Psoas muscle (tissue), 8 donors: Measurements from ENCODE around the gene PUS7. TPM values are rescaled to one million over a fixed set of nuclear protein-coding genes. Genes with fewer than 3 reads are reported as not detected.
"Not testable (repeated sequence)": the region's sequence is repeated elsewhere in the genome, so short reads cannot be mapped to it uniquely, and the experiment has no call there.

Source experiments
- ATAC-seq, 4 donors: fragments of 200-7000 bp; cut with Tn5 transposase; one replicate each; pipeline ENCODE4 v1.9.1; 2020; ENCODE audit warnings: moderate library complexity in 3 of 4, mild to moderate bottlenecking in 2 of 4
- DNase-seq, 2 donors: peaks; one replicate each; pipeline ENCODE4 v3.0.0-alpha.2; 2020
- H3K27ac ChIP-seq: fragments of 200-600 bp; one replicate; pipeline ENCODE4 v1.8.0; 2022
- H3K27me3 ChIP-seq, 3 donors: fragments of 200-600 bp in 1 of 3; one replicate each; pipeline versions ENCODE4 v1.6.1 to v1.8.0; 2013 to 2022; ENCODE audit warnings: low read length in 2 of 3, mild to moderate bottlenecking in 2 of 3, moderate library complexity in 1 of 3; ENCODE audit not compliant: insufficient read depth in 3 of 3
- H3K36me3 ChIP-seq, 2 donors: fragments of 200-600 bp in 1 of 2; one replicate each; pipeline versions ENCODE4 v1.6.1 to v1.8.0; 2013 to 2022; ENCODE audit warnings: low read depth in 1 of 2, mild to moderate bottlenecking in 1 of 2, moderate library complexity in 1 of 2; ENCODE audit not compliant: insufficient read depth in 1 of 2
- H3K4me1 ChIP-seq: fragments of 200-600 bp; one replicate; pipeline ENCODE4 v1.8.0; 2022
- H3K4me3 ChIP-seq: fragments of 200-600 bp; one replicate; pipeline ENCODE4 v1.8.0; 2022; ENCODE audit warnings: mild to moderate bottlenecking
- H3K9me3 ChIP-seq: fragments of 200-600 bp; one replicate; pipeline ENCODE4 v1.8.0; 2022
- WGBS, 3 donors: extraction: QIAGEN DNeasy Blood & Tissue Kit; methylation state at CpG; one replicate each; pipeline versions ENCODE4 v1.1.6 to v1.1.7; 2013; 5-methylcytosine and 5-hydroxymethylcytosine counted together
- intact Hi-C, 2 donors: fragments of 100-400 bp; cut with DNase I; formaldehyde crosslinking; loops; one replicate each; pipeline versions ENCODE4 v1.11.0 to v1.14.2; 2022
- polyA plus RNA-seq, 3 donors: library from polyadenylated mRNA; stranded (reverse); fragments of 200-250 nt; gene quantifications; one replicate each; pipeline ENCODE4 v1.2.3, GENCODE V29; 2013
- total RNA-seq, 4 donors: library from RNA; stranded (reverse); fragmentation: NEBNext Ultra II Directional in 2 of 4; extraction: Animal tissue kit (Norgen Biotek cat#: 25700) in 2 of 4; gene quantifications; one replicate each; pipeline versions ENCODE4 v1.2.1 to v1.2.4, GENCODE V29; 2021 to 2023
- TF ChIP-seq, protein P1 (sequence below): fragments of 200-600 bp; IDR thresholded peaks from one replicate; pipeline ENCODE4 v1.8.0; 2022; ENCODE audit warnings: antibody characterized with exemption
- donor health status: healthy with polysubstance abuse.
- donor health status: DM: no; HTN: no; CAD: no; lungs with moderate emphysema.
- donor health status: Bipolar disorder and iron deficiency.
- donor health status: healthy.
- donor health status: DM: yes; HTN: yes; CAD: no.
- donor health status: DM: no; HTN: no; CAD: no.
- donor health status: DM: no; HTN: no; CAD: no.
- donor health status: DM: yes; HTN: yes; CAD: no.

PUS7 gene
- total and polyA plus RNA-seq, 7 donors, result 5.7 to 19.7 (median 11.9) TPM

DNA sequence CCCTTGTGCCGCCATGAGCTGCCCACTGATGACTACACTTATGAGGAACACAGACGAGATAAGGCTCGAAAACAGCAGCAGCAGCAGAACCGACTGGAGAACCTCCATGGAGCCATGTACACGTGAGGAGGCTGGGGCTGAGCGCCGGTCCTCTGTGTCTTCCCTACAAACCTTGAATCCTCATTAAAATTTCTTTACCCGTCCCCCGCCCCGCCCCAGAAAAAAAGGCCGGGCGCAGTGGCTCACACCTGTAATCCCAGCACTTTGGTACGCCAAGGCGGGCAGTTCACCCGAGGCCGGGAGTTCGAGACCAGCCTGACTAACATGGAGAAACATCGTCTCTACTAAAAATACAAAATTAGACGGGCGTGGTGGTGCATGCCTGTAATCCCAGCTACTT is 8.5 kb upstream of the PUS7 start:
- no peak for DNase-seq
- Histone ChIP-seq H3K4me1 (peaks cover 10% of the 10 kb centered on the region), H3K4me3 (no peak overlapping the region), H3K9me3 (no peaks in the 10 kb centered on the region), H3K36me3 (peaks cover 4 to 21% of the 10 kb centered on the region in 2 donors), H3K27ac (no peak overlapping the region), H3K27me3 (peaks cover 0 to 1% (median 0%) of the 10 kb centered on the region in 3 donors)
- no peak for ATAC-seq
- TF ChIP-seq, protein P1, sequence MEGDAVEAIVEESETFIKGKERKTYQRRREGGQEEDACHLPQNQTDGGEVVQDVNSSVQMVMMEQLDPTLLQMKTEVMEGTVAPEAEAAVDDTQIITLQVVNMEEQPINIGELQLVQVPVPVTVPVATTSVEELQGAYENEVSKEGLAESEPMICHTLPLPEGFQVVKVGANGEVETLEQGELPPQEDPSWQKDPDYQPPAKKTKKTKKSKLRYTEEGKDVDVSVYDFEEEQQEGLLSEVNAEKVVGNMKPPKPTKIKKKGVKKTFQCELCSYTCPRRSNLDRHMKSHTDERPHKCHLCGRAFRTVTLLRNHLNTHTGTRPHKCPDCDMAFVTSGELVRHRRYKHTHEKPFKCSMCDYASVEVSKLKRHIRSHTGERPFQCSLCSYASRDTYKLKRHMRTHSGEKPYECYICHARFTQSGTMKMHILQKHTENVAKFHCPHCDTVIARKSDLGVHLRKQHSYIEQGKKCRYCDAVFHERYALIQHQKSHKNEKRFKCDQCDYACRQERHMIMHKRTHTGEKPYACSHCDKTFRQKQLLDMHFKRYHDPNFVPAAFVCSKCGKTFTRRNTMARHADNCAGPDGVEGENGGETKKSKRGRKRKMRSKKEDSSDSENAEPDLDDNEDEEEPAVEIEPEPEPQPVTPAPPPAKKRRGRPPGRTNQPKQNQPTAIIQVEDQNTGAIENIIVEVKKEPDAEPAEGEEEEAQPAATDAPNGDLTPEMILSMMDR, result no peak
- 94 to 96% (median 95%) methylated on average over 20 of the region's 20 CpGs for WGBS, 3 donors
- intact Hi-C loops, result no loop called here

DNA sequence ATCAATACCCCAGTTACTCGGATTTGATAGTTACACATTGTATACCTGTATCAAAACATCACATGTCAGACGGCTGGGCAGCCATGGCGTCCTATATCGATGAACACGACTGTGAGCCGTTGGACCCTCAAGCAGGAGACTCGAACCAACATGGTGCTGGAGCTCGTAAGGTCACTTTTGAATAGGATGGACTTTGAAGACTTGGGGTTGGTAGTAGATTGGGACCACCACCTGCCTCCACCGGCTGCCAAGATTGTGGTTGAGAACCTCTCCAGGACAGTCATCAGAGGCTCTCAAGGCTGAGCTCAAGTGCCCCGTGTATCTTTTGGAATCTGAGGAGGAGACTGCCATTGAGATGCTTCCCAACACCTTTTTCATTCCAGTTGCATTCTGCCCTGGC is 8.1 kb upstream of the PUS7 start:
- ATAC-seq (no peak), DNase-seq (no peak)
- Histone ChIP-seq H3K4me3 (no peak overlapping the region), H3K9me3 (no peaks in the 10 kb centered on the region), H3K4me1 (peaks cover 10% of the 10 kb centered on the region), H3K36me3 (peaks cover 4 to 19% of the 10 kb centered on the region in 2 donors), H3K27ac (no peak overlapping the region), H3K27me3 (peaks cover 0 to 1% (median 0%) of the 10 kb centered on the region in 3 donors)
- intact Hi-C loops, result no loop called here
- WGBS, 3 donors, result 92 to 95% (median 94%) methylated on average over 10 of the region's 10 CpGs
- TF ChIP-seq, protein P1, result no peak

DNA sequence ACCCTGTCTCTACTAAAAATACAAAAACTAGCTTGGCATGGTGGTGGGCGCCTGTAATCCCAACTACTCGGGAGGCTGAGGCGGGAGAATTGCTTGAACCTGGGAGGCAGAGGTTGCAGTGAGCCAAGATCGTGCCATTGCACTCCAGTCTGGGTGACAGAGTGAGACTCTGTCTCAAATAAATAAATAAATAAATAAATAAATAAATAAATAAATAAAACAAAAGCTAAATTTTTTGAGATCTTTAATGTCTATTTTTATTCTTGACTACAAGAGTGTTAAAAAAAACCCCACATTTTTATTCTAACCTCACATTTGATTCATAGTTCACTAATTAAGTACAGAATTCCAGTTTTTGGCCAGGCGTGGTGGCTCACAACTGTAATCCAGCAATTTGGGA is 5.7 kb upstream of the PUS7 start:
- H3K4me3 ChIP-seq, ATAC-seq, DNase-seq, H3K4me1 ChIP-seq, H3K36me3 ChIP-seq, H3K9me3 ChIP-seq, H3K27ac ChIP-seq, intact Hi-C loops, H3K27me3 ChIP-seq: not testable (repeated sequence)
- WGBS, 3 donors, result 92 to 96% (median 94%) methylated on average over 5 of the region's 5 CpGs

DNA sequence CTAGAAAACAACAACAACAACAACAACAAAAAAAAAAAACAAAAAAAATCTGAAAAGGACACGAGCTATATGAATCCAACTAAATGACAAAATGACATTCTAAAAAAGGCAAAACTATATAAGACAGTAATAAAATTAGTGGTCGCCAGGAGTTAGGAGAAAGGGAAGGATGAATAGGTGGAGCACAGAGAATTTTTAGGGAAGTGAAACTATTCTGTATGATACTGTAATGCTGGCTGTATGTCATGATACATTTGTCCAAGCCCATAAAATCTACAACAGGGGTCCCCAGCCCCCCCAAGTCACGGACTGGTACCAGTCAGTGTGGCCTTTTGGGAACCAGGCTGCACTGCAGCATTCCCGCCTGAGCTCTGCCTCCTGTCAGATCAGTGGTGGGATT is 2.8 kb upstream of the PUS7 start:
- Histone ChIP-seq H3K9me3 (no peaks in the 10 kb centered on the region), H3K4me1 (peaks cover 8% of the 10 kb centered on the region), H3K27ac (no peak overlapping the region), H3K4me3 (no peak overlapping the region), H3K27me3 (no peaks in the 10 kb centered on the region), H3K36me3 (peaks cover 0 to 4% of the 10 kb centered on the region in 2 donors)
- TF ChIP-seq, protein P1, result no peak
- ATAC-seq (no peak), DNase-seq (no peak)
- intact Hi-C loops, result no loop called here
- 79 to 94% (median 86%) methylated on average over 4 of the region's 4 CpGs for WGBS, 3 donors

DNA sequence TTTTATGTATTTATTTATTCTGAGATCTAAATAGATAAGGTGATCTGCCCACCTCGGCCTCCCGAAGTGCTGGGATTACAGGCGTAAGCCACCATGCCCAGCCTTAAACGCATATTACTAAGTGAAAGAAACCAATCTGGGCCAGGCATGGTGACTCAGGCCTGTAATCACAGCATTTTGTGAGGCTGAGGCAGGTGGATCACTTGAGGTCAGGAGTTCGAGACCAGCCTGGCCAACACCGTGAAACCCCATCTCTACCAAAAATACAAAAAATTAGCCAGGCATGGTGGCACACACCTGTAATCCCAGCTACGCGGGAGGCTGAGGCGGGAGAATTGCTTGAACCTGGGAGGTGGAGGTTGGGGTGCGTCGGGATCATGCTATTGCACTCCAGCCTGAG is 2.4 kb upstream of the PUS7 start:
- DNase-seq, H3K27ac ChIP-seq, H3K9me3 ChIP-seq, H3K27me3 ChIP-seq, intact Hi-C loops, H3K4me1 ChIP-seq, H3K36me3 ChIP-seq, ATAC-seq, H3K4me3 ChIP-seq: not testable (repeated sequence)
- 91 to 98% (median 96%) methylated on average over 11 of the region's 11 CpGs for WGBS, 3 donors
